Measurements from ENCODE around the gene TMEM161B.

DNA sequence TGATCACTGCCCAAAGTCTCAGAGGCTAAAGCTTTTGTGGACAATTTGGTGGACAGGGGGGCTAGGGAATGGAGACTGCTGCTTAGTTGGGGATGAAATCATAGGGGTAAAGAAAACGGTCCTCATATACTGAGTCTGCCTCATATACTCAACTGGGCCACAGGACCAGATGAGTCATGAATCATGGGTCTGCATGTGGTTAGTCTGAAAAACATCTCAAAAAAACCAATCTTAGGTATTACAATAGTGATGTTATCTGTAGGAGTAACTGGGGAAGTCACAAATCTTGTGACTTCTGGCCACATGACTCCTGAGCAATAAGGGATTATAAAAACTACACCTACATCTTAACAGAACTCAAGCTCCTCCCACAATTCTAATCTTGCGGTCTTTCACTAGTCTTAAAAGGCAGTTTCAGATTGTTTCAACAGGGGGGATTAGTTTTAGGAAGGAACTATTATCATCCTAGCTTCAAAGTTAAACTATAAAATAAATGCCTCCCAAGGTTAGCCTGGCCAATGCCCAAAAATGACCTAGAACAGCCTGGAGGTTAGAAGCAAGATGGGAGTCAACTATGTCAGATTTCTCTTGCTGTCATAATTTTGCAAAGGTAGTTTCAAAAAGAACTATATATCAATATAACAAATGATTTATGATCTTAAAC, 17.5 kb downstream of the TMEM161B start:
- TF ChIP-seq, protein P1, sequence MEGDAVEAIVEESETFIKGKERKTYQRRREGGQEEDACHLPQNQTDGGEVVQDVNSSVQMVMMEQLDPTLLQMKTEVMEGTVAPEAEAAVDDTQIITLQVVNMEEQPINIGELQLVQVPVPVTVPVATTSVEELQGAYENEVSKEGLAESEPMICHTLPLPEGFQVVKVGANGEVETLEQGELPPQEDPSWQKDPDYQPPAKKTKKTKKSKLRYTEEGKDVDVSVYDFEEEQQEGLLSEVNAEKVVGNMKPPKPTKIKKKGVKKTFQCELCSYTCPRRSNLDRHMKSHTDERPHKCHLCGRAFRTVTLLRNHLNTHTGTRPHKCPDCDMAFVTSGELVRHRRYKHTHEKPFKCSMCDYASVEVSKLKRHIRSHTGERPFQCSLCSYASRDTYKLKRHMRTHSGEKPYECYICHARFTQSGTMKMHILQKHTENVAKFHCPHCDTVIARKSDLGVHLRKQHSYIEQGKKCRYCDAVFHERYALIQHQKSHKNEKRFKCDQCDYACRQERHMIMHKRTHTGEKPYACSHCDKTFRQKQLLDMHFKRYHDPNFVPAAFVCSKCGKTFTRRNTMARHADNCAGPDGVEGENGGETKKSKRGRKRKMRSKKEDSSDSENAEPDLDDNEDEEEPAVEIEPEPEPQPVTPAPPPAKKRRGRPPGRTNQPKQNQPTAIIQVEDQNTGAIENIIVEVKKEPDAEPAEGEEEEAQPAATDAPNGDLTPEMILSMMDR (IDR thresholded peaks at IDR 0.05) = no peak
- no peak for TF ChIP-seq POLR2A (IDR thresholded peaks at IDR 0.05)
